Stromal cell of bone marrow (primary cell): ENCODE measurements around the gene CA5B.
"Not testable (repeated sequence)": the region's sequence is repeated elsewhere in the genome, so short reads cannot be mapped to it uniquely, and the experiment has no call there.

Source experiments
- DNase-seq: peaks from one replicate; pipeline ENCODE4 v3.0.0-alpha.2; 2012; ENCODE audit warnings: low read depth

Gene CA5B

GRCh38 chrX:15737959-15738902 is at the start of gene CA5B:
CA5B (plus strand) TSS chrX:15738270; CDS start chrX:15750024, 11,754 bp downstream.
- peak; percentile 63 for DNase-seq

- no peak for DNase-seq
Measured at GRCh38 chrX:15694941-15695451, 43.1 kb upstream of the CA5B start.

GRCh38 chrX:15696516-15696915 is 41.6 kb upstream of the CA5B start:
- DNase-seq = no peak

GRCh38 chrX:15702488-15703371 is 35.3 kb upstream of the CA5B start:
- DNase-seq = no peak

- not testable (repeated sequence) for DNase-seq
Measured at GRCh38 chrX:15703809-15704208, 34.3 kb upstream of the CA5B start.

- not testable (repeated sequence) for DNase-seq
Measured at GRCh38 chrX:15704273-15704672, 33.8 kb upstream of the CA5B start.

- no peak for DNase-seq
Measured at GRCh38 chrX:15714529-15714928, 23.5 kb upstream of the CA5B start.

GRCh38 chrX:15718283-15718970 is 19.6 kb upstream of the CA5B start:
- no peak for DNase-seq

- no peak for DNase-seq
Measured at GRCh38 chrX:15719324-15719968, 18.6 kb upstream of the CA5B start.

GRCh38 chrX:15721911-15722310 is 16.2 kb upstream of the CA5B start:
- DNase-seq = peak; percentile 11

- no peak for DNase-seq
Measured at GRCh38 chrX:15723887-15724517, 14.1 kb upstream of the CA5B start.

- DNase-seq = no peak
Measured at GRCh38 chrX:15724911-15725310, 13.2 kb upstream of the CA5B start.

GRCh38 chrX:15731368-15731767 is 6.7 kb upstream of the CA5B start:
- DNase-seq = not testable (repeated sequence)

GRCh38 chrX:15737190-15737958 is 696 bp upstream of the CA5B start:
- DNase-seq = no peak

- DNase-seq = no peak
Measured at GRCh38 chrX:15739886-15740285, 1.8 kb downstream of the CA5B start.

- no peak for DNase-seq
Measured at GRCh38 chrX:15744181-15744867, 6.3 kb downstream of the CA5B start.

- no peak for DNase-seq
Measured at GRCh38 chrX:15745179-15745578, 7.1 kb downstream of the CA5B start.

- not testable (repeated sequence) for DNase-seq
Measured at GRCh38 chrX:15746651-15747050, 8.6 kb downstream of the CA5B start.

GRCh38 chrX:15747626-15748173 is 9.6 kb downstream of the CA5B start:
- no peak for DNase-seq
